22Rv1 (cell line): ENCODE results near the gene KRTAP10-12.

Experiments used
- H3K27ac ChIP-seq: fragments of 450-650 bp; 2 replicates; pipeline ENCODE4 v1.5.1; 2017
- ZFX ChIP-seq: fragments of 450-650 bp; IDR thresholded peaks from 2 replicates; pipeline ENCODE4 v1.6.1; 2017; ENCODE audit warnings: antibody characterized with exemption, borderline replicate concordance
- TF ChIP-seq, protein P1 (sequence below): fragments of 450-650 bp; IDR thresholded peaks from 2 replicates; pipeline ENCODE4 v1.5.1; 2017; ENCODE audit warnings: mild to moderate bottlenecking

The KRTAP10-12 gene

DNA sequence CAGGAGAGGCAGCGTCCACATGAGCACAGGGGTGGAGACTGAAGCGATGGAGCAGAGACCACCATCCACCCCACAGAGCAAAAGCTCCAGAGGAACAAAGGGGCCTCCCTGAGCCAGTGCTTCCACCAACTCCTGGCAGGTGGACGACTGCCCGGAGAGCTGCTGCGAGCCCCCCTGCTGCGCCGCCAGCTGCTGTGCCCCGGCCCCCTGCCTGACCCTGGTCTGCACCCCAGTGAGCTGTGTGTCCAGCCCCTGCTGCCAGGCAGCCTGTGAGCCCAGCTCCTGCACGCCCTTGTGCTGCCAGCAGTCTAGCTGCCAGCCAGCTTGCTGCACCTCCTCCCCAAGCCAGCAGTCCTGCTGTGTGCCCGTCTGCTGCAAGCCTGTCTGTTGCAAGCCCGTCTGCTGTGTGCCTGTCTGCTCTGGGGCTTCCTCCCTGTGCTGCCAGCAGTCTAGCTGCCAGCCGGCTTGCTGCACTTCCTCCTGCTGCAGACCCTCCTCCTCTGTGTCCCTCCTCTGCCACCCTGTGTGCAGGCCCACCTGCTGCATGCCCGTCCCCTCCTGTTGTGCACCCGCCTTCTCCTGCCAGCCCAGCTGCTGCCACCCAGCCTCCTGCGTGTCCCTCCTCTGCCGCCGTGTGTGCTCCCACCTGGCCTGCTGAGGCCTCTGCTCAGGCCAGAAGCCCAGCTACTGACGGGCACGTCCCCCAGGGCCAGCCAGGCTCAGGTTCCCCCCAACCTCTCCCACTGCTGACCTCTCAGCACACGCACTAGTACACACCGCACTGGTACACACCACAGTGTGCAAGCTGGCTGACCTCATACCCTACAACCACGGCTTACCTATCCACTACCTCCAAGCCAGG is 5.4 kb downstream of the KRTAP10-12 start:
- no peak overlapping the region for H3K27ac ChIP-seq
- TF ChIP-seq, protein P1, sequence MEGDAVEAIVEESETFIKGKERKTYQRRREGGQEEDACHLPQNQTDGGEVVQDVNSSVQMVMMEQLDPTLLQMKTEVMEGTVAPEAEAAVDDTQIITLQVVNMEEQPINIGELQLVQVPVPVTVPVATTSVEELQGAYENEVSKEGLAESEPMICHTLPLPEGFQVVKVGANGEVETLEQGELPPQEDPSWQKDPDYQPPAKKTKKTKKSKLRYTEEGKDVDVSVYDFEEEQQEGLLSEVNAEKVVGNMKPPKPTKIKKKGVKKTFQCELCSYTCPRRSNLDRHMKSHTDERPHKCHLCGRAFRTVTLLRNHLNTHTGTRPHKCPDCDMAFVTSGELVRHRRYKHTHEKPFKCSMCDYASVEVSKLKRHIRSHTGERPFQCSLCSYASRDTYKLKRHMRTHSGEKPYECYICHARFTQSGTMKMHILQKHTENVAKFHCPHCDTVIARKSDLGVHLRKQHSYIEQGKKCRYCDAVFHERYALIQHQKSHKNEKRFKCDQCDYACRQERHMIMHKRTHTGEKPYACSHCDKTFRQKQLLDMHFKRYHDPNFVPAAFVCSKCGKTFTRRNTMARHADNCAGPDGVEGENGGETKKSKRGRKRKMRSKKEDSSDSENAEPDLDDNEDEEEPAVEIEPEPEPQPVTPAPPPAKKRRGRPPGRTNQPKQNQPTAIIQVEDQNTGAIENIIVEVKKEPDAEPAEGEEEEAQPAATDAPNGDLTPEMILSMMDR: no peak
- no peak for TF ChIP-seq ZFX

DNA sequence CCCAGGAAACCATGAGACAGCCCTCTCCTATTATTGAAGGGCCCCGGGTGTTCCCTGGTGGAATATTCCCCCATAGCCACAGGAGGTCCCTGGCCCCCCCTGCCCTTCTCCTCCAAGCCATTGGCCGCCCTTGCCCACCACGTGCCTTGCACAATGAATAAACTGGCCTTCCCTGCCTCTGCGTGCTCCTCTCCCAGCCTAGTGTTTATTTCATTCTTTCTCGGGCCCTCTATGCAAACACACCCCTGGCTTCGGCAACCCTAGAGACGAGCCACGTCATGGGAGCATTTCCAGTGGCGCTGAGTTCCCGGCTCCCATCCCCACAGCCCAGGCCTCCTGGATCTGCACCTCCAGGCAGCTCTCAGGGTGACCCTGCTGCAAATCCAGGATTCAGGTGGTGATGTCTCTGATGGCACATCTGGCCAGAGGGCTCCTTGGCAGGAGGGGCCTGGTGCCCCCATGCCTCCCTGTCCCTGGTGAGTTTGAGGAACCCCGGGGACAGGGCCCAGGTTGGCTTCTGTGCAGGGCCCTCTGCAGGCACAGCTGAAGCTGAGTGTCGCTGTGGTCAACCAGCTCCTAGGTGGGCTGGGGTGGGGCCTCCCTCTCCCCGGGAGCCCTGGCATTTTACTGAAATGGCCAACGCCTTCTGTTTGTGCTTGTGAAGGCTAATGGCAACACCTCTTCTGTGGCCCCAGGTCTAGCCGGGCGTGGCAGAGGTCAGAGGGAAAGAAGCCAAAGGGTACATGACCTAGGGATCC is 6.2 kb downstream of the KRTAP10-12 start:
- no peak overlapping the region for H3K27ac ChIP-seq
- TF ChIP-seq, protein P1: no peak
- TF ChIP-seq ZFX: no peak

DNA sequence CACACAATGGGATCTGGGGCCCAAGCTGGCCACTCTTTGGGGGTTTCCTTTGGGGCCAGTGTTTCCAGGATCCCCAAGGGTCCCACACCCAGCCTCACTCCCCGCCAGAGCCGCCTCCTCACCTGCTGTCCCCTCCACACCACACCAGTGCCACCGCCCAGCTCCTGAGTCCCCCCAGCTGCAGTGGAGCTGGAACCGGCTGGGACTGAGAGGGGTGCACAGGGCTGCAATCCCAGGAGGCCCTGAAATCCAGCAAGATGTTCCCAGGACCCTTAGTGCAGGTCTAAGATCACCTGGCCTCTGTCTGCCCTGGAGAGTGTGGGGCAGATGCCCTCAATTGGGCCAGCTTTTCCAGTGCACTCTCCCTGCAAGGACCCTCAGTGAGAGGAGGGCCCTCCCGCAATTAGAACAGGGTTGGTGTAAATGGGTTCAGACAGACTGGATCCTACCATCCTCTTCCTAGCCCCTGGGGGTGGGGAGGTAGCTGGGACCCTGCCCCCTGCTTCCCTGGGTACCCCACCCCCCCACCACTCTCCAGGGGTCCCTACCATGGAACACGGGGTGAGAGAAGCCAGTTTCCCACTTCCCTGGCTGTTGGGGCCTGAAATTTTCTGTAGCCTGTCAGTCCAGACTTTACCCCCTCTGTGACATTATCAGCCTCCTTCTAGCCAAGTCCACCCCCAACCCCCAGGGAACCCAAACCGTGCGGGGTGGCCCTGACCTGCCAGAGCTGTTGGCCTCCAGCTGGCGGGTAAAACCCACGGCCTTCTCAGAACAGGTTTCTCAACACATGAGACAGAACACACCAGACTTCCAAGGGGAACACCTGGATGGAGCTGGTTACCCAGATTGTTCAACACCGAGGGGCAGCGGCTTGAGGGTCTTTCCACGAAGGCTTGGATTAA is 7.0 kb downstream of the KRTAP10-12 start:
- TF ChIP-seq, protein P1: no peak

DNA sequence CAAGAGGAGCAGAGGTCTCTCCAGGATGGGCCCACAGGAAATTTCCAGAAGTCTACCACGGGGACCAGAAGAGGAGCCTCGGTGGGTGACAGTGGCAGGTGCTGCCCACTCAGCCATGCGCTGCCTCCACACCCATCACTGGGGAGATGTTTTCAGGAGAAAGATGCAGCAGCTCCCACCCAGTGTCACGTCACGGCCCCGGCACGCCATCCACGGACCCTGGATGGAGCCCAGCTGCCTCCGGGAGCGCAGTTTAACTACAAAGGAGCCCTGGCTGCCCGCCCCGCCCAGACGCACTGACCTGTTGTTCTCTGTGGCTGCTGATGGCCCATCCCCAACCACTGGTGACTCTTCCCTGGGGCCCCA is 7.6 kb downstream of the KRTAP10-12 start:
- H3K27ac ChIP-seq: no peak overlapping the region

More for the DNA sequence above, 7.0 kb downstream of the KRTAP10-12 start:
- H3K27ac ChIP-seq: no peak overlapping the region

DNA sequence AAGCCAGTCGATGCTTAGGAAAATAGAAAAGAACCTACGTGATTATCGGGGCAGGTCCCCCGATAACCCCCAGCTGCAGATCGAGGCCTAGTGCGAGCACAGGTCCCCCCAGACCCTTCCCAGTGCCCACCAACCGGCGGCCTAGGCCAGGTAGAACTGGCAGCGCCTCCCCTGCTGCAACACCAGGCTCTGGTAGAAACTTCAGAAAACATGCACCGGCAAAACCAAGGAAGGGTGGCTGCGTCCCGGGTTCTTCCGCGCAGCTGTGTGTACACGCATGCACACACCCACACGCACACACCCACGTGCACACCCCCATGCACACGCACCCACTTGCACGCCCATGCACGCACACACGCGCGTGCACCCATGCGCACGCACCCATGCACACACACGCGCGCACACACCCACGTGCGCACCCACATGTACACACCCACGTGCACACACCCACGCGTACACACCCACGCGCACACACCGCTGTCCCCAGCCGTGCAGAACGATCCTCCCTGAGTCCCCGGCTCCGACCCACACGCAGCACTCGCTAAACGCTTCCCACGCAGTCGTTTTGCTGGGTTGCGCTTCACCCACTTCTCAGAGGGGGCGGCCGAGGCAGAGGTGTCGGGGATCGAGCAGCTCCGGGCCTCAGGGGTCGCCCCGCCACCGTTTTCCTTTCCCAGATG is 9.2 kb downstream of the KRTAP10-12 start:
- no peak for TF ChIP-seq ZFX
- TF ChIP-seq, protein P1: no peak
- no peak overlapping the region for H3K27ac ChIP-seq

More for the DNA sequence above, 7.6 kb downstream of the KRTAP10-12 start:
- TF ChIP-seq ZFX: no peak
- TF ChIP-seq, protein P1: no peak

DNA sequence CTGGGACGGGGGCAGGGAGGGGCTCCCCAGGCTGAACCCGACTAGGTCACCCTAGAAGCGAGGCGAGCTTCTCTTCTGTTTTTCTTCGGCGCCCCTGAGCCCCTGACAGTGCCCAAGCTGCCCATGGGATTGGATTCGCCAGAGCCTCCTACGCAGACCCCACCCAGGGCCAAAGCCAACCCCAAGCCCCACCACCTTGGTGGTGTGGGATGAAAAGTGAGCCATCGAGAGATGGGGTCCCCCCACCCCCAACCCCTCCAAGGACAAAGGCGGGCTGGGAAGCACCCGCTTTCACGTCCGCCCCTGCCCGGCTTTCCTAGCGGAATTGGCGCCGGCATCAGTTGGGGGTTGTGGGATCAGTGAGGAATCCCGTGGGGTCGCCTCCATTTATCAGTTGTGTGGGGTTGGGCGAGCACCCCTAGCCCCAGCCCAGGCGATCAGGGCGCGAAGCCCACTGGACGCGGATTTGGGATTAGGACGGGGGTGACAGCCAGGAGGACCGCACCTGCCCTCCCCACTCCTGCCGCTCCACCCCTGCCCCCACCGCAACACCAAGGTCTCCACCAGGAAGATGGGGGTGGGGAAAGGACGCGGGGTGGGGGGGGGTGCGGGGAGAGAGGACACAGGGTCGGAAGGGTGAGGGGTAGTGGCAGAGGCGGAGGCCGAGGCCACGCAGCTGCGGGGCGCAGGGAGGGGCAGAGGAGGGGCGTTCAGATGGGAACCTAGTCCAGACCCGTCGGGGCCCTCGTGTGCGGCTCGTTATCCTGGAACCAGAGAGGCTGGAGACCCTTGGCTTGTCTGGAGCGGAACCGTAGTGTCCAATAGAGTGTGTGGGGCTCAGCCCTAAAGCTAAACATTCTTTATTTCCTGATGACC is 10.0 kb downstream of the KRTAP10-12 start:
- no peak for TF ChIP-seq ZFX
- TF ChIP-seq, protein P1: no peak
- H3K27ac ChIP-seq: no peak overlapping the region
